Iris pigment epithelial cell (primary cell): Measurements from ENCODE around the gene PLXNA2.

ENCODE experiments used
- DNase-seq: peaks from one replicate; pipeline ENCODE4 v3.0.0-alpha.2; 2011; ENCODE audit warnings: low read depth

The PLXNA2 gene

GRCh38 chr1:208042868-208043267 lies 201.3 kb downstream of the PLXNA2 start:
- no peak for DNase-seq

GRCh38 chr1:208042041-208042615 lies 202.1 kb downstream of the PLXNA2 start:
- no peak for DNase-seq

GRCh38 chr1:208041505-208041904 lies 202.7 kb downstream of the PLXNA2 start:
- no peak for DNase-seq

GRCh38 chr1:208040821-208041297 lies 203.3 kb downstream of the PLXNA2 start:
- DNase-seq = no peak

- no peak for DNase-seq
Observed at GRCh38 chr1:208039536-208040332, 204.4 kb downstream of the PLXNA2 start.

- no peak for DNase-seq
Observed at GRCh38 chr1:208038303-208038702, 205.9 kb downstream of the PLXNA2 start.

- no peak for DNase-seq
Observed at GRCh38 chr1:208036918-208037766, 207.0 kb downstream of the PLXNA2 start.

- DNase-seq = peak; percentile 29
Observed at GRCh38 chr1:208036106-208036808, 207.9 kb downstream of the PLXNA2 start.

- DNase-seq = no peak
Observed at GRCh38 chr1:208034135-208034534, 210.0 kb downstream of the PLXNA2 start.

- no peak for DNase-seq
Observed at GRCh38 chr1:208033236-208033635, 210.9 kb downstream of the PLXNA2 start.

GRCh38 chr1:208031932-208032320 lies 212.3 kb downstream of the PLXNA2 start:
- DNase-seq = no peak

- no peak for DNase-seq
Observed at GRCh38 chr1:208031316-208031931, 212.8 kb downstream of the PLXNA2 start.

- DNase-seq = no peak
Observed at GRCh38 chr1:208030288-208031091, 213.7 kb downstream of the PLXNA2 start.

GRCh38 chr1:208029381-208030287 lies 214.6 kb downstream of the PLXNA2 start:
- DNase-seq = peak; percentile 80

- no peak for DNase-seq
Observed at GRCh38 chr1:208028526-208028925, 215.7 kb downstream of the PLXNA2 start.

- no peak for DNase-seq
Observed at GRCh38 chr1:208027861-208028260, 216.3 kb downstream of the PLXNA2 start.

- DNase-seq = no peak
Observed at GRCh38 chr1:208026880-208027438, 217.2 kb downstream of the PLXNA2 start.

GRCh38 chr1:208025031-208025430 lies 219.2 kb downstream of the PLXNA2 start:
- no peak for DNase-seq

GRCh38 chr1:208024406-208024805 lies 219.8 kb downstream of the PLXNA2 start:
- no peak for DNase-seq
